ENCODE measurements around the gene GBX1.

Gene GBX1

DNA sequence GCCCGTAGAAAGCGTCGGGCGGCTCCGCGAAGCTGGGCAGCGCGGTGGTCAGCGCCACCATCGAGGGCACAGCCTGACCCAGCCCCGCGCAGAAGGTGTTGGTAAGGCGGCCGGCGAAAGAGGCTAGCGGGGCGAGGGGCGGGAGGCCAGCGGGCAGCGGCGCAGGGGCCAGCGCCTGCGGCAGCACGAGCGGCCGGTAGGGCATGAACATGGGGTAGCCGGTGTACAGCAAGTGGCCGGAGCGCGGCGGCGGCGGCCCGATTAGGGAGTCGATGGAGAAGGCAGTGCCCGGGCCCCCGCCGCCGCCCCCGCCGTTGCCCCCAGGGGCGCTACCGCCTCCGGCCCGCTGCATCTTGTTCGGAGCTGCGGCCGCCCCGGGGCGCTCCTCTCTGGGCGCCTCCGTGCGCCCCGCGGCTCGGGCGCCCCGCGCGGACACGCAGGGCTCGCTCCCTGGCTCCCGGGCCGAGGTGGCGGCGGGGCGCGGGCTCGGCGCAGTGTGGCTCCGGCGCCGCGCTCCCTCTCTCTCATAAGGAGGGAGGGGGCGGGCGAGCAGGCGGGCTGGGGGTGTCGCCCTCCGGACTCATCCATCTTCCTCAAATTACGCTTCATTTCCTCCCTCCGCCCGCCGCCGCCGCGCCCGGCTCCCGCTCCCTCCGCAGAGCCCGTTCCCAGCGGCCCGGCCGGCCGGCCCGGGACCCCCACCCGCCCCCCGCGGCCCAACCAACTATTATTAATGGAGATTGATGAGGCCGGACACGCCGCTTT lies at the start of gene GBX1:
Gene GBX1, minus strand, starts transcription at position 498 of the 765 bp plus-strand sequence. Its CDS starts 146 bp downstream, at position 352.
- DNase-seq = no peak

GRCh38 chr7:151215396-151215795 lies 47.9 kb upstream of the GBX1 start:
- no peak for DNase-seq

GRCh38 chr7:151213826-151214225 lies 46.3 kb upstream of the GBX1 start:
- no peak for DNase-seq

GRCh38 chr7:151212626-151213025 lies 45.1 kb upstream of the GBX1 start:
- DNase-seq = no peak

GRCh38 chr7:151211155-151211772 lies 43.8 kb upstream of the GBX1 start:
- DNase-seq = no peak

GRCh38 chr7:151210087-151210854 lies 42.8 kb upstream of the GBX1 start, which contains the start of gene H2BK1:
Gene H2BK1 (minus strand): TSS chr7:151210488. CDS start chr7:151210318, 170 bp downstream.
- no peak for DNase-seq

DNA sequence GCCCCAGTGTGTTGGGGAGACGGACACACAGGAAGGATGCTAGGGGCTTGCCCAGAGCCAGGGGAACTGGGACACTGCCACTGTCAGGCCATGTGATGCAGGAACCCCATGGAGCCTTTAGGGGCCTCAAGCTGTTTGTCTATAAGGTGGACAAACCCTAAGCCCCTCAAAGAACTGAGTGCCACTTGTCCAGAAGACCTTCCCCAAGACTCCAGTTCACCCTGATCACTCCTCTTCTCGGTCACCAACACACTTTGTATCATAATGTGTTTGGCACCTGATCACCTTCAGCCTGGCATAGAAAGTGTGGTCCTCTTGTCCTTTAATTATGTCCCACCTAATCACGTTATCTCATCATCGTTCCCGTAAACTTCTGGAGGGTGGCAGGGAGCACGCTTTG lies 42.1 kb upstream of the GBX1 start:
- DNase-seq = no peak

DNA sequence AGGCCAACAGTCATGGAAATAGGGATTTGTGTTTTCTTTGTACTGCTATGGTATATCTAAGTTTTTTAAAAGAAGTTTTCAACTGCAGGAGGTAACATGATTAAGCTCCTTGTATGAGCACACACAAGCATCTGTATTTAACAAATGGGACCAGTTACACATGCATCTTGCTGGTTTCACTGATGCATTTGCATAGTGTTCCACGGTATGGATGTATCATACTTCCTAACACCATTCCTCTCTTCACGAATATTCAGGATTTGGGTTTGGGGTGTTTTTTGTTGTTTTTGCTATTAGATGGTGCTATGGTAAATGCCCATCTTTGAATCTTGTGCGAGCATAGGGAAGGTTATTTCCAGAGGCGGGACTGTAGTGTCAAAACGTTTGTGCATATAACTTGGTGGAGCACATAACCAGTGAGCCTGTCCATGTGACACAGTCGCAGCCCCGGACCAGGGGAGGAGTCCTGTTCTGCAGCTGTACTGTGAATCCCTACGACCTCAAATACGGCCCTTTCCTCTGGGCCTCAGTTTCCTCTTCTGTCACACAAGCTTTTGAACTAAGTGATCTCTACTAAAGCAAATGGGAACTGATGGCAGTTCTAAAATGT lies 40.9 kb upstream of the GBX1 start:
- no peak for DNase-seq

DNA sequence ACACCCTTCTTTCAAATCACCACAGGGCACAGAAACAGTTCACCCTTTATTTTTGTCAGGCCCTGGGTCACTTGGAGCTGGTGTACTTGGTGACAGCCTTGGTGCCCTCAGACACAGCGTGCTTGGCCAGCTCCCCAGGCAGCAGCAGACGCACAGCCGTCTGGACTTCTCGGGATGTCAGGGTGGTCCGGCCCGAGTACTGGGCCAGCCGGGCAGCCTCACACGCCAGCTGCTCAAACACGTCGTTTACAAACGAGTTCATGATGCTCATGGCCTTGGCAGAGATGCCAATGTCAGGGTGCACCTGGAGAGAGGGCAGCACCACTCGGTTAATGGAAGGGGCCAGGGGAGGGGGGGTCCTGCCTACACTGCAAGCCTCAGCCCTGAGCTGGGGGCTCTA lies 40.3 kb upstream of the GBX1 start:
- no peak for DNase-seq

GRCh38 chr7:151207315-151207714 lies 39.8 kb upstream of the GBX1 start:
- DNase-seq = no peak

DNA sequence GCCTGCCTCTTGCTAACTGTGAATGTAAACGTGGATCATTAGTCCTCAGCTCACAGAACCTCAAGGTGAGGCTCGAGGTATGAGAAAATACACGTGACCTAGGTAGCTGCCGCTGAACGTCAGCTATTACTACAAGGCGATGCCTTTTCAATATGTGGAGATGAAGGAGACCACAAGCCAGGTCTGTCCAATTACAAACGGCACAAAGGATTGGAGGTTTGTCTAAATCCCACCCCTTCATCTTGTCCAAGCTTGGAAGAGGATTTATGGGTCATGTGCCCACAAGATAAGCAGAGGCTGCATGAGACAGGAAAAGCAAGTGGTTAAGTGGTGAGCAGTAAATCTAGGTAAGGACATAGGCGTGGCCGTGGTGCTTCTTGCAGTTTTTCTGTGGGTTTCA lies 39.4 kb upstream of the GBX1 start:
- DNase-seq = peak; percentile 18

- DNase-seq = no peak
Measured at GRCh38 chr7:151205730-151206129, 38.2 kb upstream of the GBX1 start.

GRCh38 chr7:151204383-151205032 lies 37.0 kb upstream of the GBX1 start:
- no peak for DNase-seq

GRCh38 chr7:151202836-151203235 lies 35.3 kb upstream of the GBX1 start:
- DNase-seq = no peak

- no peak for DNase-seq
Measured at GRCh38 chr7:151201751-151202150, 34.3 kb upstream of the GBX1 start.

DNA sequence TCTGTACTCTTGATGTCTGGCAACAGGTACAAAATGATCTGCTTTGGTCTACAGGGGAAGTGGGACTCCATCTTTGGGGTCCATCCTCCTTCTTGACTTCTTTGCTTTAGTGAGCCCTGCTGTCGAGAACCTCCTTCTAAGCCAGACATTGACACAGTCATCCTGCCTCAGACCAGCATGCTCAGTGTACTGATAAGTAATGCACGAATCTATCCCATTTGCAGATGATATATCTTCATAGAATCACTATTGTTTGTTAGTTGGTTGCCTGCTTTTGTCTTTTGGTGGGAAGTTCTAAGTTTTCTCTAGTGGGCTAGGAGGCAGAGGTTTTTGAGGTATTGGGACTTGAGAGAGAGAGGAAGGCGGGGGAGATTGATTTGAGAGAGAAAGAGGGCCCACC lies 33.9 kb upstream of the GBX1 start:
- no peak for DNase-seq

- DNase-seq = no peak
Measured at GRCh38 chr7:151198945-151199848, 31.7 kb upstream of the GBX1 start.

- no peak for DNase-seq
Measured at GRCh38 chr7:151197932-151198331, 30.4 kb upstream of the GBX1 start.

DNA sequence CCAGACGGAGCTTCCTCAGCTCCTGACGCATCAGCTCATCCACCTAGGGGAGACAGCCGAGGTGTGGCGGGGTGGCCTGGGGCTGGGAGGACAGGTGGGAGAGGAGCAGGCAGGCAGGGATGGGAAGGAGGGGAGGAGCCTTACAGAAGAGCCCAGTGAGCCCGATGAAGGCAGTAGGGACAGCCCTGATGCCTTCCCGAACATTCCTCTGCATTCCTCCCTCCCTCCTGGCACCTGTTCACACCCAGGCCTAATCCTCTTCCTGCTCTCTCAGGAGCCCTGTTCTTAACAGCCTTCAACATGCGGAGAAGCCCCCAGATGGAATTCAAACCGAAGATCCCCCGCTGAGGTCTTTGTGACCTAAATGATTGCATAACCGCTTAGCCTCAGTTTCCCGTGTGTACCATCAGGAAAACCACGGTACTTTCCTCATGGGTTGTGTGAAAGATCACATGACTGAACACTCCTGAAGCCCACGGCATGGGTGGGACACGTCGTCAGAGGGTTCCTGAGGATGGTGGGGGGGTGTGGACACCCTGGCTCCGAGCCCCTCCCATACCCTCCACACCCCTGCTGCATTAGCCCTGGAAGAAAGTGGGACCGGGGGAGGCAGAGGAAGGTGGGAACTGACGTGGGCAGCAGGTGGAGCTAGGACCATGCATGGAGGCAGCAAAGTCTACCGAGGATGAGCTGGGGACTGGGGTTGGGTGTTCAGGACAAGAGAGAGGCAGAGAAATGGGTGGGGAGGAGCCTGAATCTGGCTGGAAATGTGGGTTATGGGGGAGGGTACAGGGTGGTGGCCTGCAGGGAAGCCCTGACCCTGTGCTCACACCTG lies 28.3 kb upstream of the GBX1 start:
- no peak for DNase-seq

DNA sequence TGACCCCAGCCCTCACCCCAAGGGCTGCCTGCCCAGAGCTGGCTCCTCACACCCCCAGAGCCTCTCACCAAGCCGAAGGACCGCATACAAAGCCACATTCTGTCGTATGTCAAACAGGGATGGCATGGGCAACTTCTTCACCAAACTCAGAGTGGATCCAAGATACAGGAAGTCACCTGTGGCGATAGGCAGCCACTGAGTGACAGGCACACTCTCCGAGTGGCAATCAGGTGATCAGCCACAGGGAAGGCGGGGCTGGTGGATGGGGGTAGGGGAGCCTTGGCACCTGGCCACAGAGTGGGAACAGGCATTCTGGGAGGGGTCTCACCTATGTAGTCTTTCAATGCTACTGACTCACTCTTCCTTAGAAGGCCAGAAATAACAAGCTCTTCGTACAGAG lies 26.7 kb upstream of the GBX1 start:
- no peak for DNase-seq
